GM12878 (cell line): ENCODE data around the gene ARFGAP3.

ENCODE experiments used
- BRCA1 ChIP-seq: IDR thresholded peaks from 2 replicates; pipeline ENCODE4 v1.6.1; 2011; ENCODE audit warnings: low read depth, low read length, improper control_type of control experiment
- CHD2 ChIP-seq: IDR thresholded peaks from 2 replicates; pipeline ENCODE4 v1.6.1; 2011; ENCODE audit warnings: low read depth, low read length, improper control_type of control experiment, borderline replicate concordance
- CHD4 ChIP-seq: fragments of 200-600 bp; sonication (generic); IDR thresholded peaks from 2 replicates; pipeline ENCODE4 v1.6.1; 2016; ENCODE audit warnings: mild to moderate bottlenecking
- CREM ChIP-seq: IDR thresholded peaks from 2 replicates; pipeline ENCODE4 v1.6.1; 2014; ENCODE audit warnings: antibody characterized with exemption, low read depth
- CTCF ChIP-seq, 3 experiments: IDR thresholded peaks in 2 of 3; conservative IDR thresholded peaks in 1 of 3; 2 replicates each; pipeline ENCODE4 v1.5.1; 2011; ENCODE audit warnings: low read depth in 3 of 3, low read length in 3 of 3, mild to moderate bottlenecking in 3 of 3, control low read depth in 2 of 3, moderate library complexity in 2 of 3, inconsistent platforms in 1 of 3, mixed read lengths in 1 of 3; ENCODE audit not compliant: control insufficient read depth in 2 of 3, insufficient read depth in 1 of 3; ENCODE audit errors: extremely low read depth in 1 of 3
- JUND ChIP-seq: IDR thresholded peaks from 2 replicates; pipeline ENCODE4 v1.6.1; 2012; ENCODE audit warnings: low read depth, mild to moderate bottlenecking, low read length, improper control_type of control experiment, moderate library complexity
- KDM1A ChIP-seq: fragments of 200-600 bp; sonication (generic); IDR thresholded peaks from 2 replicates; pipeline ENCODE4 v1.6.1; 2016; ENCODE audit warnings: borderline replicate concordance
- MYC ChIP-seq: IDR thresholded peaks from 2 replicates; pipeline ENCODE4 v1.6.1; 2011; ENCODE audit warnings: mild to moderate bottlenecking, low read length, moderate library complexity, inconsistent platforms; ENCODE audit not compliant: insufficient read depth, insufficient replicate concordance, insufficient read length, severe bottlenecking
- POLR2AphosphoS5 ChIP-seq: IDR thresholded peaks from 2 replicates; pipeline ENCODE4 v1.6.1; 2011; ENCODE audit warnings: mild to moderate bottlenecking, low read length, inconsistent platforms
- ZNF274 ChIP-seq: IDR thresholded peaks from one replicate; pipeline ENCODE4 v1.8.0; 2011; ENCODE audit not compliant: insufficient read length, insufficient read depth
- TF ChIP-seq, protein P1 (sequence below): IDR thresholded peaks from 2 replicates; pipeline ENCODE4 v1.6.1; 2012; ENCODE audit warnings: mild to moderate bottlenecking, low read depth, low read length
- TF ChIP-seq, protein P2 (sequence below): fragments of 450-650 bp; IDR thresholded peaks from 2 replicates; pipeline ENCODE4 v1.6.1; 2017; ENCODE audit warnings: mild to moderate bottlenecking

DNA sequence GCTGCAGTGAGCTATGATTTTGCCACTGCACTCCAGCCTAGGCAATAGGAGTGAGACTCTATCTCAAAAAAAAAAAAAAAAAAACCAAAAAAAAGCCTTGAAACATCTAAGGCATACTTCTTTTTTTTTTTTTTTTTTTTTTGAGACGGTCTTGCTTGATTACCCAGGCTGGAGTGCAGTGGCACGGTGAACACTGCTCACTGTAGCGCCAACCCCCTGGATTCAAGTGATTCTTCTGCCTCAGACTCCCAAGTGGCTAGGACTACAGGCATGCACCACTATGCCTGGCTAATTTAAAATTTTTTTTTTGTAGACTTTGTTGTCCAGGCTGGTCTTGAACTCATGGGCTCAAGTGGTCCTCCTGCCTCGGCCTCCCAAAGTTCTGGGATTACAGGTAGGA is 19.5 kb downstream of the ARFGAP3 start:
- TF ChIP-seq, protein P1, sequence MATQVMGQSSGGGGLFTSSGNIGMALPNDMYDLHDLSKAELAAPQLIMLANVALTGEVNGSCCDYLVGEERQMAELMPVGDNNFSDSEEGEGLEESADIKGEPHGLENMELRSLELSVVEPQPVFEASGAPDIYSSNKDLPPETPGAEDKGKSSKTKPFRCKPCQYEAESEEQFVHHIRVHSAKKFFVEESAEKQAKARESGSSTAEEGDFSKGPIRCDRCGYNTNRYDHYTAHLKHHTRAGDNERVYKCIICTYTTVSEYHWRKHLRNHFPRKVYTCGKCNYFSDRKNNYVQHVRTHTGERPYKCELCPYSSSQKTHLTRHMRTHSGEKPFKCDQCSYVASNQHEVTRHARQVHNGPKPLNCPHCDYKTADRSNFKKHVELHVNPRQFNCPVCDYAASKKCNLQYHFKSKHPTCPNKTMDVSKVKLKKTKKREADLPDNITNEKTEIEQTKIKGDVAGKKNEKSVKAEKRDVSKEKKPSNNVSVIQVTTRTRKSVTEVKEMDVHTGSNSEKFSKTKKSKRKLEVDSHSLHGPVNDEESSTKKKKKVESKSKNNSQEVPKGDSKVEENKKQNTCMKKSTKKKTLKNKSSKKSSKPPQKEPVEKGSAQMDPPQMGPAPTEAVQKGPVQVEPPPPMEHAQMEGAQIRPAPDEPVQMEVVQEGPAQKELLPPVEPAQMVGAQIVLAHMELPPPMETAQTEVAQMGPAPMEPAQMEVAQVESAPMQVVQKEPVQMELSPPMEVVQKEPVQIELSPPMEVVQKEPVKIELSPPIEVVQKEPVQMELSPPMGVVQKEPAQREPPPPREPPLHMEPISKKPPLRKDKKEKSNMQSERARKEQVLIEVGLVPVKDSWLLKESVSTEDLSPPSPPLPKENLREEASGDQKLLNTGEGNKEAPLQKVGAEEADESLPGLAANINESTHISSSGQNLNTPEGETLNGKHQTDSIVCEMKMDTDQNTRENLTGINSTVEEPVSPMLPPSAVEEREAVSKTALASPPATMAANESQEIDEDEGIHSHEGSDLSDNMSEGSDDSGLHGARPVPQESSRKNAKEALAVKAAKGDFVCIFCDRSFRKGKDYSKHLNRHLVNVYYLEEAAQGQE: no peak
- TF ChIP-seq POLR2AphosphoS5 (no peak), MYC (no peak), CTCF (IDR thresholded peaks at IDR 0.05 in 2 of 3, conservative IDR thresholded peaks at IDR 0.05 in 1 of 3; ENCODE audit: control insufficient read depth in 2 of 3, extremely low read depth in 1 of 3, insufficient read depth in 1 of 3, low read depth in 3 of 3, low read length in 3 of 3) (no peak), JUND (no peak), CHD2 (no peak), BRCA1 (no peak), CHD4 (no peak), ZNF274 (no peak), KDM1A (no peak), CREM (no peak)
- TF ChIP-seq, protein P2, sequence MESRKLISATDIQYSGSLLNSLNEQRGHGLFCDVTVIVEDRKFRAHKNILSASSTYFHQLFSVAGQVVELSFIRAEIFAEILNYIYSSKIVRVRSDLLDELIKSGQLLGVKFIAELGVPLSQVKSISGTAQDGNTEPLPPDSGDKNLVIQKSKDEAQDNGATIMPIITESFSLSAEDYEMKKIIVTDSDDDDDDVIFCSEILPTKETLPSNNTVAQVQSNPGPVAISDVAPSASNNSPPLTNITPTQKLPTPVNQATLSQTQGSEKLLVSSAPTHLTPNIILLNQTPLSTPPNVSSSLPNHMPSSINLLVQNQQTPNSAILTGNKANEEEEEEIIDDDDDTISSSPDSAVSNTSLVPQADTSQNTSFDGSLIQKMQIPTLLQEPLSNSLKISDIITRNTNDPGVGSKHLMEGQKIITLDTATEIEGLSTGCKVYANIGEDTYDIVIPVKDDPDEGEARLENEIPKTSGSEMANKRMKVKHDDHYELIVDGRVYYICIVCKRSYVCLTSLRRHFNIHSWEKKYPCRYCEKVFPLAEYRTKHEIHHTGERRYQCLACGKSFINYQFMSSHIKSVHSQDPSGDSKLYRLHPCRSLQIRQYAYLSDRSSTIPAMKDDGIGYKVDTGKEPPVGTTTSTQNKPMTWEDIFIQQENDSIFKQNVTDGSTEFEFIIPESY: no peak
